HG02798 (cell line): Measurements from ENCODE around the gene FBLN7.

Source experiments
- ATAC-seq: cut with Tn5 transposase; IDR thresholded peaks from one replicate; pipeline ENCODE4 v1.9.1; 2021; ENCODE audit warnings: mild to moderate bottlenecking; ENCODE audit not compliant: unreplicated experiment, poor library complexity

Gene FBLN7

GRCh38 chr2:112216167-112216566, 78.0 kb downstream of the FBLN7 start:
- no peak for ATAC-seq

DNA sequence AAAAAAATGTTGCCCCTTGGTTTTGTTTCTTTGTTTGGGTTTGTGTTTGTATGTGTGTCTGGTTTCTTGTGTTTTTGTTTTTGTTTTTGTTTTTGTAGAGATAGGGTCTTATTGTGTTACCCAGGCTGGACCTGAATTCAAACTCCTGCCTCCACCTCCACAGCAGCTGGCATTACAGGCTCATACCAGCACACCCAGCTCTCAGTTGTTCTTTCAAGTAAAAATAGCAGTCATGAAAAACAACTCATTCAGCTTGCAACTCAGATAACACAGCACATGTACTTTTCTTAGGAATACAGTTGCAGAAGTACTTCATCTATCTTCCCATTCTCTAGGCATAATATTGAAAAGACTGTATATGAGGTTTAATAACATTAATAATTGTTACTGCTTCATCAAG, 79.7 kb downstream of the FBLN7 start:
- no peak for ATAC-seq

- ATAC-seq = no peak
These were observed 82.0 kb downstream of the FBLN7 start for GRCh38 chr2:112220186-112220585.

DNA sequence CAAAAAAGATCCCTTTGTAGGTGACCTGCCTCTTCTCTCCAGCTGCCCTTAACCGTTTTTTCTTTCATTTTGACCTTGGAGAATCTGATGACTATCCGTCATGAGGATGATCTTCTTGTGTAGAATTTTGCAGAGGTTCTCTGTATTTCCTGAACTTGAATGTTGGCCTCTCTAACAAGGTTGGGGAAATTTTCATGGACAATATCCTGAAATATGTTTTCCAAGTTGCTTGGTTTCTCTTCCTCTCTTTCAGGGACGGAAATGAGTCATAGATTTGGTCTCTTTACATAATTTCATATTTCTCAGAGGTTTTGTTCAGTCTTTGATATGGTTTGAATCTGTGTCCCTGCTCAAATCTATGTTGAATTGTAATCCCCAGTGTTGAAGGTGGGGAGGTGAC, 82.6 kb downstream of the FBLN7 start:
- ATAC-seq = no peak

DNA sequence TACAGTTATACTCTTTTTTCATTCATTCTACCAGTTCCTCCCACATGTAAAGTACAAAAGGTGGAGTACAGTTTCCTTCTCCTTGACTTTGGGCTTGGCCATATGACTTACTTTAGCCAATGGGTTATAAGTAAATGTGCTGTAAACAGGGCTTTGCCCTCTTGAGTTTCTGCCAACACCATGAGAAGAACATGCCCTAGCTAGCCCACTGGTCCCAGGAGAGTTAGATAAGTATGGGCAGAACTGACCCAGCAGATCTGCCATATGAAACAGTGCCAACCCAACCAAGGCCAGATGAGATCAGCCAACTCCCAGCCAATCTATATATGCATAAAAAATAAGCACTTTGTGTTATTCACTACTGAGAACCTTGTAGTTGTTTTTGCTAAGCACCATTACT, 91.2 kb downstream of the FBLN7 start:
- no peak for ATAC-seq

DNA sequence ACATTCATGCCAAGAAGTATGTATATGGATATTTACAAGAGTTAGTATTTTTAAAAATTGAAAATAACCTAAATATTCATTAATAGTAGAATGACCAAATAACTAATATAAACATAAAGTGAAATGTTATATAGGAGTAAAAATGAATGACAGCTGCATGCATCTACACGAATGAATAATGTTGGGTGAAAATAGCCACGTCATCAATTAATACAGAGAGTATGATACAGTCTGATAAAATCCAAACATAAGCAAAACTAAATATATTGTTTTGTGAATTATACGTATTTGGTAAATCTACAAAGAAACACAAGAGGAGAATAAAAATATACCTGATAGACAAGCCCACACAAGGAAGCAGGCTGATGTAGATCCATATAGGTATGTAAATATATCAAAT, 92.2 kb downstream of the FBLN7 start:
- ATAC-seq = no peak
